Stimulated activated CD4-positive, alpha-beta T cell treated with anti-CD3 and anti-CD28 coated beads, TNF-alpha, amount 100 ng/mL, for 48 hours (primary cell): Measurements from ENCODE around the gene TNFSF4.
"Not testable (repeated sequence)": the region's sequence is repeated elsewhere in the genome, so short reads cannot be mapped to it uniquely, and the experiment has no call there.

ENCODE experiments used
- DNase-seq, 3 donors: peaks; one replicate each; pipeline ENCODE4 v3.0.0-alpha.2; 2020; ENCODE audit warnings: low read depth in 3 of 3

Gene TNFSF4, protein sequence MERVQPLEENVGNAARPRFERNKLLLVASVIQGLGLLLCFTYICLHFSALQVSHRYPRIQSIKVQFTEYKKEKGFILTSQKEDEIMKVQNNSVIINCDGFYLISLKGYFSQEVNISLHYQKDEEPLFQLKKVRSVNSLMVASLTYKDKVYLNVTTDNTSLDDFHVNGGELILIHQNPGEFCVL

DNA sequence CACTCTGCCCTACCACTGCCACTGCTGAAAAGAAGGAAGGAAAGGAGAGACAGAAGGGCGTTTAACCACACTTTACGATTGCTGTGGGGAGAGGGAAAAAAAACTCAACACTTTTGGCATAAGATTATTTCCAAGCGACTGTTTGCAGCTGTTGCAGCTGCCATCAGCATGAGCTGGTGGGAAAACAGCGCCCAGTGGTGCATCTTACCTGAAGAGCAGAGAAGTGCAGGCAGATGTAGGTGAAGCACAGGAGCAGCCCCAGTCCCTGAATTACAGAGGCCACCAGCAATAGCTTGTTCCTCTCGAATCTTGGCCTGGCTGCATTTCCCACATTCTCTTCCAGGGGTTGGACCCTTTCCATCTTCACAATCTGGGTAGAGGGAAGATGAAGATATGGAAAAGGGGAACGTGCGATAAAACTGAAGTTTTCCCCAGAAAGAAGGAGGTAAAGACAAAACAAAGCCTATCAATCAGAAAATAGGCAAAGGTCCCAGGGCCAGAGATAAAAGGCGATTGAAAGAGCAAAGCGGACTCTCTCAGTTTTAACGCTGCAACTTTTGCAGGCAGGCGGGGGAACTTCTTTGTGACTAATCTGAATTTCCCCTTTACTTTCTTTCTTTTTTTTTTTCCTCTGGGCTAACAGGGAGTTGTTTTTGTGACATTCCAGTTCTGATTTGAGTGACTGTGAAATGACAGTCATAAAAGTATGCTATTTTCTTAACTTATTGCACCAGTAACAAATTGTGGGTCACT is at the start of gene TNFSF4:
Gene TNFSF4 (minus strand): TSS at position 516 of the 753 bp plus-strand sequence. CDS start 155 bp downstream, at position 361.
- peak in 1 of 3 donors; percentile 7 for DNase-seq

DNA sequence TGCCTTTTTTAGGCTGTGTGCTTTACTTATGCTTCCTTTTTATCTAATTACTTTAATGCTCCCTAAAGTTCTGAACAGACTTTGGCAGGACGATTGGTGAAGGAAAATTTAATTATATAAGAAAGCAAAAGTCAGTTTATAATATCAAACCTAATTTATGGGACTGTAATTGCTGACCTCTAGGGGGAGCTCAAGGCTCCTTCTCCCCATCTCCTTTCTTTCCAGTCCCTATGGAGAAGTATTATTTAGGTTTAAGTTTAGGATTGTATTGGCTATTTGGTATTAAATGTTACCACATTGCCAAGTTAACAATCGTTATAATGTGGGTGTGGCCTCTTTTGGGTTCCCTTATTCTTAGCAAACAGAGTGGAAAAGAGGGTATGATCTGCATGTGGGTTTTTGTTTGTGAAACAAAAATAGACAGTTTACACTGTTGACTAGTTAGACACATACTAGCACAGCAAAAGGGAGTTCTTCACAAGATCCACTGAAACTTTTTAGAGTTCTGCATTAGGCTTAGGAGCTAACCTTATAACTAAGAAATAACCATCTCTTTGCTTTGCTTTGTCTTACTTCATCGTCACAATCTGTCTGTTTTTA is 48.2 kb upstream of the TNFSF4 start:
- DNase-seq = peak in 1 of 3 donors; percentile 8

DNA sequence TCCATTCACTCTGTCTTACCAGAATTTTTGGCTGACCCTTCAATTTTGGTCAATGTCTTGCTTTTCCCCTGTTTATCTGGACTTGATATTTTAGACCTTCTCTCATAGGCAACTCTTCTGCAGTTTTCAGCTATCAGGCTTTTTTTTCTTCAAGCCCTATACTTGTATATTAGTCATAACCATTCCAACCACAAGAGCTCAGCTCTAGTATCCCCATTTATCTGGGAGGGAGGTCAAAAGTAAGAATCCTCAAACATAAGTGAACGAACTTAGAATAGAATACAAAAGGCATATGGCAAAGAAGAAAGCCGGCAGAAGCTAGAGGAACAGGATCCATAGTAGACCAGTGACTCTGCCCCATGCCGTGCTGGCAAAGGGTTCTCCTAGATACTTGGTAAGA is 45.9 kb upstream of the TNFSF4 start:
- DNase-seq = no peak

DNA sequence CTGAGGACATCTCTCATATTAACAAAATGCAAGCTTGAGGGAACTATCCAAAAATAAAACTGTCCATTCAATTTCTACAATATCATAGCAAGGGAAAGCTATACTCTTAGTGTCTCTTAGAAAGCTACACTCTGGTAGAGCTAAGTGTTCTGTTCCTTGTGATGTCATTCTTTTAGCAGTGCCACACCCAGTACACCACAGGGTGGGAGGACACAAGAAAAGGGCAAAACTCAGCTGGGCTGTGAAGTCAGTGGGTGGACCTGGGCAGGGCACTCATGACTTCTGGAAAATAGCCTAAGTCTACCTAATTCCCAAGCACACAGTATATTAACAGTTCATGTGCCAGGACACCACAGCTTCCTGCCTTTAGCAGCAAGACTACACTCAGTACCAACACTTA is 42.2 kb upstream of the TNFSF4 start:
- no peak for DNase-seq

DNA sequence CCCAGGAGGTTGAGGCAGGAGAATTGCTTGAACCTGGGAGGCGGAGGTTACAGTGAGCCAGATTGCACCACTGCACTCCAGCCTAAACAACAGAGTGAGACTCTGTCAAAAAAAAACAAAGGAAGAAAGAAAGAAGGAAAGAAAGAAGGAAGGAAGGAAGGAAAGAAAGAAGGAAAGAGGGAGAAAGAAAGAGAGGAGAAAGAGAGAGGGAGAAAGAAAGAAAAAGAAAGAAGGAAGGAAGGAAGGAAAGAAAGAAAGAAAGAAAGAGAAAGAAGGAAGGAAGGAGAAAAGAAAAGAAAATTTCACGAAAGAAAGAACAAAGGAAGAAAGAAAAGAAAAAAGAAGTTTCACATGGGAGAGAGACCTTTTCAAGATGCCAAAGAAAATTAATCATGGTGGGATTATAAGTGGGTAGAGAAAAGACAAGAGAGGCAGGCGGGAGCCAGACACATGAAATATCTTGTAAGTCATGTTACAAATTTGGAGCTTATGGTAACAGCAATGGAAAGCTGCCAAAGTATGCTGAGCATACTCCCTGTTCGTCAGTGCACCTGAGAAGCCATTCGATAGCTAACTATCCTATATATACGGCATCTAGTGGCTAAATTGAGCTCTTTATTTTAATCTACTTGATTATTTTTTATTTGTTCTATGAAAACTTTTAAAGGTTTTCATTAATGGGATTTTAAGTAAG is 41.3 kb upstream of the TNFSF4 start:
- no peak for DNase-seq

DNA sequence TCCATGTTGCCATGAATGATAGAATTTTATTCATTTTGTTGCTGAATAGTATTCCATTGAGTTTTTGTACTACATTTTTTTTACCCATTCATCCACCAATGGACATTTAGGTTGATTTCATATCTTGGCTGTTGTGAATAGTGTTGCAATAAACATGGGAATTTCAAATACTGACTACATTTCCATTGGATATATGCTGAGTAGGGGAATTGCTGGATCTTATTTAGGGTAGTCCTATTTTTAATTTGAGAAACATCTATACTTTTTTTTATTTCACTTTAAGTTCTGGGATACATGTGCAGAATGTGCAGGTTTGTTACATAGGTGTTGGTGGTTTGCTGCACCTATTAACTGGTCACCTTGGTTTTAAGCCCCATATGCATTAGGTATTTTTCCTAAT is 38.8 kb upstream of the TNFSF4 start:
- no peak for DNase-seq

DNA sequence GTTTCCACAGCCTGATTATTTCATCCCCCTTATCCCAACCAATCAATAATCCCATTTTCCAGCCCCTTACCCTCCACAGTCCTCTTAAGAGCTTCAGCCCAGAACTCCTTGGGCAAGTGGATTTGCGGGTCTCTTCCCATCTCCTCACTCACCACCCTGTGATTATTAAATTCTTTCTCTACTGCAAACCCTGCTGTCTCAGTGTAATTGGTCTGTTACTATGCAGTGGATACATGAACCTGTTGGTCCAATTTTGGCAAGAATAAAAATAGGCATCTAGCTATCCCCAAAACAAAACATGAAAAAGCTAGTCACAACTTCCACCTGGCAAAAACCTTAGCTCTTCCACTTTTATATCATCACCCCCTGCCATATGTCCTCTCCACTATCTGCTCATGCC is 36.2 kb upstream of the TNFSF4 start:
- DNase-seq = no peak

DNA sequence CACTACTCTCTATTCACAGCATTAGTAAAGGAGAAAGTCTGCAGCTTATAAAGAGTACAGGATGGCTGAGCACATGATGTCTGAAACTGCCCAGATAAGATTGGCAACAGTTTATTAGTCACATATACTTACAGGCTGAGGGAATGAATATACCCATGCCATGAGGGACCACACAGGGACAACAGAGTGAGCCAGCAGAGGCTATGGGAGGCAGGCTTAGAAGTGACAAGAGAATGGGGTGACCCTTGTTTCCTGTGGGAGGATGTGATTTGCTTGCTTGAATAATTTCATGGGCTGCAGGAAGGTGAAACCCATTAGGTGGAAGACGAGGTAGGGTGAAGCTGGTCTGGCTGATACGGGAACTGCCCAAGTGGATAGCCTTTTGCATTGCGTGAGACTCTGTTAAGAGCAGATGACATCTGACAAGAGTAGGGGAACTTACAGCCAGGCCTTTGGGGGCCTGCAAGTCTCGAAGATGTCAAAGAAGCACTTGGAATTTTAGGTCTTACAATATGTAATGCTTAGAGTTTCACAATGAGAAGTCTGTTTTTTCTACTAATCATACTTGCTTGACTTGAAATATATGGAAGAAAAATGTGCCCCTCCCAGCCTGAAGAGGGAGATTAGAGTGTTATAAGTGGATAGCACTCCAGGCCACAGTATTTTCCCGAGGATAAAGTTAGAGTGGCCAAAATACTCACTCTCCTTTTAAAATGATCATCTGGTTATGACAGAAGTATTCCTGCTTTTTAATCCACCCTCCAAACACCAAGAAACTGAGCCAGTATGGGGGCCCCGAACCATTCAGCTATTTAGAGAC is 34.6 kb upstream of the TNFSF4 start:
- no peak for DNase-seq

DNA sequence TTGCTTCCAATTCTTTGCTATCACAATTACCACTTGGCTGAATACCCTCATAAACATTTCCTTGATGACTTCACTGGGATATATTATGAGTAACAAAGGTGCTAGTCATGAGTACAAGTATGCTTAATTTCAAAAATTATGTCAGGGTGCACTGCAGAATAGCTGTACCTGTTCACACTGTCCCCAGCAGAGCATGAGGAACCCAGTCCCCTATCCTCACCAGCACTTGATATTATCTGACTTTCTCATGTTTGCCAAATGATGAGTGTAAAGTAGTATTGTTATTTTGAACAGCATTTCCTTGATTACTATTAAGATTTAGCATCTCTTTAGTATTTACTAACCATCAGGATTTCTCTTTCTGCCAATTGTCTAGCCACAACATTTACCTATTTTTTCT is 33.5 kb upstream of the TNFSF4 start:
- DNase-seq = no peak

DNA sequence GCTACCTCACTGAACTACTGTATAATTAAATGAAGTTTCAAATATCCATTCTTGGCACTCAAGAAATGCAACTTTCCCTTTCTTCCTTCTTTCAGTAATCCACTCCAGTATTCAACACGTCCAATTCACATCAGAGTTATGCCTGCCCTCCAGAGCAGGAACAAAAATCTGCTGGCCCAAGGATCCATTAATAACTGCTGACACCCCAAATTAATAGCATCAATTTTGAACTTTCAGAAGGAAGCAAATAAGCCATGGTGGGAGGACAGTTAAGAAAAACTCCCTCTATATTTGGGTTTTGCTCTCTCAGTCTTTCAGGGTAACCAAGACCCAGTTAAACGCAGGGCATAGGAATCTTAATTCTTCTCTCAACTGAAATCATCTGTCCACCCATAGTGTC is 31.9 kb upstream of the TNFSF4 start:
- no peak for DNase-seq

DNA sequence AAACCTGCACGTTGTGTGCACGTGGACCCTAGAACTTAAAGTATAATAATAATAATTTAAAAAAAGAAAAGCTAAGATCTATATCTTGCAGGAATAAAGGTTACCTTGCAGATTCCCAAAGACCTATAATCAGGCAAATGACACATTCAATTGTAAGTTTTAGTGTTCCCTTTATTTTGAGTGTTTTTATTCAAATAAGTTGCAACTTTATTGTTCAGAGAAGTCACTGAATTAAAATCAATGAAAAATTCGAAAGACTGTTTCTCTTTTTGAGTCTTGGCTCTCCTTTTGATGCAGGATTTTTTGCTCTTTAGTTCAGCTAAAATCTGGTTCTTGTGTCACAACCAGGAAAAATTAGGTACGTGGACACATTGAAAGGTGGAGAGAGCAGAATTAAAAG is 27.8 kb upstream of the TNFSF4 start:
- DNase-seq = no peak

DNA sequence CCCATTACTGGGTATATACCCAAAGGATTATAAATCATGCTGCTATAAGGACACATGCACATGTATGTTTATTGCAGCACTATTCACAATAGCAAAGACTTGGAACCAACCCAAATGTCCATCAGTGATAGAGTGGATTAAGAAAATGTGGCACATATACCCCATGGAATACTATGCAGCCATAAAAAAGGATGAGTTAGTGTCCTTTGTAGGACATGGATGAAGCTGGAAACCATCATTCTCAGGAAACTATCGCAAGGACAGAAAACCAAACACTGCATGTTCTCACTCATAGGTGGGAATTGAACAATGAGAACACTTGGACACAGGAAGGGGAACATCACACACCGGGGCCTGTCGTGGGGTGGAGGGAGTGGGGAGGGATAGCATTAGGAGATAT is 27.3 kb upstream of the TNFSF4 start:
- not testable (repeated sequence) for DNase-seq

DNA sequence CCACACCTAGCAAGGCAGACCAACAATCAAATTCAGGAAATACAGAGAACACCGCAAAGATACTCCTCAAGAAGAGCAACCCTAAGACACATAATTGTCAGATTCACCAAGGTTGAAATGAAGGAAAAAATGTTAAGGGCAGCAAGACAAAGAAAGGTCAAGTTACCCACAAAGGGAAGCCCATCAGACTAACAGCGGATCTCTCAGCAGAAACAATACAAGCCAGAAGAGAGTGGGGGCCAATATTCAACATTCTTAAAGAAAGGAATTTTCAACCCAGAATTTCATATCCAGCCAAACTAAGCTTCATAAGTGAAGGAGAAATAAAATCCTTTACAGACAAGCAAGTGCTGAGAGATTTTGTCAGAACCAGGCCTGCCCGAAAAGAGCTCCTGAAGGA is 21.9 kb upstream of the TNFSF4 start:
- DNase-seq = not testable (repeated sequence)

DNA sequence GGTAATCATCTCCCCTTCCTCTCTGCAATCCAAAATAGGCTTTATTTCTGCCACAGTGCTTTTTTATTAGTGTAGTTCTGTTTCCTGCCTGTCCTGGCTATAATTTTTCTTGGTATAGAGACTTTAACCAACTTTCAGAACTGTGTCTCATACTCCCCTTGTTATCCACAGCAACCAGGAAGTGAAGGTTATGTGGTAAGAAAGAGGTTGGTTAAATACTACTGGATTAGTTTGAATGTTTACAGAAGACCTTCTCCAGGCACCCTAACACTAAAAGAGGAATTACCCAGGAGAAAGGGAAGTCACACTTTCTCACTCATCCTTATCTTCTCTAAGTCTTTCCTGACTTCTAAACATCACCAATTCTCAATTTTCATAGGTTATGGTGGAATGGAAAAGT is 17.8 kb upstream of the TNFSF4 start:
- DNase-seq = no peak

DNA sequence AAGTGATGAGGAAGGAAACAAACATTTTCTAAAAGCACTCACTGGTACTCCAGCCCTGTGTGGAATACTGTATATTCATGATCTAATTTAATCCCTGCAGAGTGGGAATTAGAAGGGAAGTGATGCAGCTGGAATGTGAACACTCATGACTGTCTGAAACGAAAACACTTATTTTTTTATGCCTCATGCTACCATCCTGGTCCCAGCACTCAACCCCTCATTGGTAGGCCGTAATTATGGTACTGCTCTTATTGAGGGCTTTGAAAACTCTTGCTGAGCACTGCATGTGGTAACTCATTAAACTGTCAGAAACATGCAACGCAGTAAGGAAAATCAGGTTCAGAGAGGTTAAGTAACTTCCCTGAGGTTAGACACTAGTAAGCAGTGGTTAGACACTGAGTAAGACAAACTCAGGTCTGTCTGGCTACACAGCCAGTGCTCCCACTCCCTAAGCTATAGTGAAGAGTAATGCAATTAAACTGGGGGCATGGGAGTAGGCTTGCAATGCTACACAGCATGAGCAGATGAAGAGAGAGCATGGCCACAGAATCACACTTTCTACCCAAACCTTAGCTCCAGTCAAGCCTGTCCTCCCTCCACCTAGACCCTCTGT is 17.3 kb upstream of the TNFSF4 start:
- no peak for DNase-seq

DNA sequence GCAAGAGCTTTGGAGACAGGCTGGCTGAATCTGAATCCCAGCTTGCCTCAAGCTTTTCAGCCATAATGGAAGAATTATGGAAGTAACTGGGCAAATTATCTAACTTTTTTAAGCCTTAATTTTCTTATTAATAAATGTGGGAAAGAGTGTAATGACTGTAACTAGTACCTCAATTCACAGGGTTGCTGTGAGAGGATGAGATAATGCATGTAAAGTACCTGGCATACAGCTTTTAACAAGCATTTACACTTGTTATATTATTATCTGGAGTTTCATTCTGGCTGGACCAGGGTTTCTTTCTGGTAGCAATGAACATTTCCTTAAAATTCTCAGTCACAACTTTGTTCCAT is 15.9 kb upstream of the TNFSF4 start:
- no peak for DNase-seq

DNA sequence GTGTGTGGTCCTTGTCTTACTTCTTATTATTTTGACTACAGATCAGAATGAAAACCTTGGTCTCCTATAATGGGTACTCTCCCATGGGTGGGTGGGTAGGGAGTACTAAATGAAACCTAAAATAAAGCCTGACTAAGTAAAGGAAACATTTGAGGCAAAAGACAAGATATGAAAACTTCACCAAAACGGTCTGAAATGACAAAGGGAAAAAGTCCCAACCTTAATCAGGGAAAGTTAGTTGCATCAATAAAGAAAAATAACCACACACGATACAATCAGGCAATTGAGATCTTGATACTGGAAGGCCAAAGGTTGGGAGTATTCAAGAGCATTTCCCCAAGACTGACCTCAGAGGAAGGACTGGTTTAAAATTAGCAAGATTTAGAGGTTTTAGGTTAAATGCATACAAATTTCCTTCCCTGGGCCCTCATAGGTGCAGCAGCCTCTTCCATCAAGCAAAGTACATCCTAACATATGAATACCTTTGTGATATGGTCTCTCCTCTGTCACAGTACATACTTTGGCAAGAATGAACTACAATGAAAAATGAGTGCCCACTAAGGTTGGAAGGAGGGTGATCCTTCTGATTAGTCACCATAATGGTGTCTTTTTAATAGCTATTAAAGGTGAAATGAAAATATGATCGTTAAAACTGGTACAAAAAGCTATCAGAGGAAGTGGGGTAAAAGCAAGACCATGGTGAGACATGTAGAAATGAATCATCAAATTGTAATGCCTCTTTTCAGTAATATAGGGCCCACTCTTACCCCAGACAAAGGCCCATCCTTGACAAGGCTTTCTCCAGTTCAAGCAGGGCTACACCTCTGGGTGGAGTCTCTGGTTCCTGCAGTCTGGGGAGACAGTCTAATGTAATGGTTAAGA is 15.3 kb upstream of the TNFSF4 start:
- DNase-seq = no peak

DNA sequence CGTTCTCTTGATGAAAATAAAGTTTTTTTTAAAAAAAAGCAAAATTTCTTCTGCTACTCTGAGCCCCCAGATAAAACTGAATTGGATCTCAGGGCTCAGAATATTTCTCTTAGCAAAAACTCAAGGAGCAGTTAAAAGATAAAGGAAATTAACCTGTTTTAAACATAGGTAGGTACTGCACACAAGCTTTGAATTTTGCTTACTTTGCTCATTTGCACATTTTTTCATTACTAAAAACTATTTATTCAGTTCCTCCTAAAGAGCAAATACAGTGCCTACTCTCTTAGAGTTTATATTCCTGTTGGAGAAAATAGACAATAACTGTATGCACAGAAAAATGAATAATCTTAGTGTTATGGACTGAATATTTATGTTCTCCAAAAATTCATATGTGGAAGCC is 13.0 kb upstream of the TNFSF4 start:
- no peak for DNase-seq

DNA sequence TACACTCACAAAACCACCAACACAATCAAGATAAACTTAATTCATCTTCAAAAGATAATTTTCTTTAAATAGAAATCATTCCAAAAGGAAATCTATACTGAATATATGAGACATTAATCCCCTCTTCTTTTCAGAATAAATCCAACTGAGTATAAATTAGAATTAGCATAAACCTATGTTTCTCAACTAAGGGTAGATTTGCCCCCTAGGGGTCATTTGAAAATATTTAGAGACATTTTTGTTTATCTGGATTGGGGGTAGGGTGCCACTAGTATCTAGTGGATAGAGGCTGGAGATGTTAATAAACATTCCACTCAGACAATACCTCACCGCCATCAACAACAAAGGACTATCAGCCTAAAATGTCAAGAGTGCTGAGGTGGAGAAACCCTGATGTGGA is 6.5 kb upstream of the TNFSF4 start:
- no peak for DNase-seq

DNA sequence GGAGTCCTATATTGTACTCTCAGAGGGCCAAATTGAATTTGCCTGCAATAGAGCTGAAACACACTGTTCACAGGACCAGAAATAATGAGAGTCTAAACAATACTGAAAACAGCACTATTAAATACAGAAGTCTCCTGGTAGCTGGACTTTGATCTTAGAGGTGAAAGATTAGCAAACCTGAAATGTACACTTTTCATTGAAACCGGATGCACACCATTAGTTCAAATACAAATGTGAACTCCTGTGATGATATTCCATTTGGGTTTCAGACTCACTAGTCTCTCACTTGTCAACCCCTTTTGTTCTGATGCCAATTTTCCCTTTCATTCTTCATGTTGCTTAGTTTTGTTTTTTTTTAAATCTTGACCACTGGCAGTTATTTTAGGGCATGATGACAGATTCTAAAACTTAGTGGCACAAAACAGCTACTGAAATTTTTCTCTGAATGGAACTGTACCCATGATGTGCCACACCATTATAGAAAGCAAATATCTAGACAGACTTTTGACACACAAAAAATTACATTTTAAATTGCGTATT is 5.9 kb upstream of the TNFSF4 start:
- no peak for DNase-seq
